Uterus (tissue), 2 donors: ENCODE measurements around the gene OSBPL7.

Experiments
- POLR2A ChIP-seq, 2 donors: fragments of 450-650 bp; IDR thresholded peaks; one replicate each; pipeline ENCODE4 v1.6.1; 2016; ENCODE audit warnings: antibody characterized with exemption in 2 of 2, mild to moderate bottlenecking in 1 of 2, moderate library complexity in 1 of 2
- TF ChIP-seq, protein P1 (sequence below), 4 experiments: fragments of 200-600 bp in 2 of 4; fragments of 450-650 bp in 2 of 4; sonication (generic) in 2 of 4; IDR thresholded peaks; one replicate each; pipeline ENCODE4 v1.5.1; 2016 to 2019; ENCODE audit warnings: antibody characterized with exemption in 4 of 4, mild to moderate bottlenecking in 2 of 4, moderate library complexity in 1 of 4

DNA sequence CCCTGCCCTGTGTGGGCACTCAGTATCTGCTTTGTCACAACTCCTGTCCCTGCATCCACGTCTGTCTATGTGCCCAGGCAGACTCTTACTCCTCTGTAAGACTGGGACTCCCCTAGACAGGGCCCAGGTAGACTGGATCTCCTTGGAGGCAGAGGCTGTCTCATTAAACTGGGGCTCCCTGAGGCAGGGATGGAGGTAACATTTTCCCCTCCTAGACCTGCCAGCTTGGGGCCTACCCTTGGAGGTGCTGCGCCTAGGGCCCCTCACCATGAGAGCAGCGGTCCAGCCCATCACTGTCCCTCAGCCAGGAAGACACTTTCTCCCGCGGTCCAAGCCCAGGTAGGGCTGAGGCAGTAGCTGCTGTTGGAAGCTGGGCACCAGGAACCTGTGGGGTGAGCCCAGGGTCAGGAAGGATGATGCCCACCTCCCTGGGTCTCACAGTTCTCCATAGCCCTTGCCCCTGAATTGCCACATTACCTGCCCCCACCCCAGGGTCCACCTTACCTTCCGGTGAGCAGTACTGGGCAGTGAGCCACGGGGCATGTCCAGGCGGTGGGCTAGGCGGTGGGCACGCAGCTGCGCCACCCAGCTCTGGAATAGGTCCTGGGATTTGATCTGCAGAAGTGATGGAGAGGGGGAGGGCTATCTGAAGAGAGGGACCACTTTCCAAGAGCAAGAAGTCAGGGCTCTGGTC is 3.4 kb downstream of the OSBPL7 start:
- TF ChIP-seq, protein P1, sequence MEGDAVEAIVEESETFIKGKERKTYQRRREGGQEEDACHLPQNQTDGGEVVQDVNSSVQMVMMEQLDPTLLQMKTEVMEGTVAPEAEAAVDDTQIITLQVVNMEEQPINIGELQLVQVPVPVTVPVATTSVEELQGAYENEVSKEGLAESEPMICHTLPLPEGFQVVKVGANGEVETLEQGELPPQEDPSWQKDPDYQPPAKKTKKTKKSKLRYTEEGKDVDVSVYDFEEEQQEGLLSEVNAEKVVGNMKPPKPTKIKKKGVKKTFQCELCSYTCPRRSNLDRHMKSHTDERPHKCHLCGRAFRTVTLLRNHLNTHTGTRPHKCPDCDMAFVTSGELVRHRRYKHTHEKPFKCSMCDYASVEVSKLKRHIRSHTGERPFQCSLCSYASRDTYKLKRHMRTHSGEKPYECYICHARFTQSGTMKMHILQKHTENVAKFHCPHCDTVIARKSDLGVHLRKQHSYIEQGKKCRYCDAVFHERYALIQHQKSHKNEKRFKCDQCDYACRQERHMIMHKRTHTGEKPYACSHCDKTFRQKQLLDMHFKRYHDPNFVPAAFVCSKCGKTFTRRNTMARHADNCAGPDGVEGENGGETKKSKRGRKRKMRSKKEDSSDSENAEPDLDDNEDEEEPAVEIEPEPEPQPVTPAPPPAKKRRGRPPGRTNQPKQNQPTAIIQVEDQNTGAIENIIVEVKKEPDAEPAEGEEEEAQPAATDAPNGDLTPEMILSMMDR (IDR thresholded peaks at IDR 0.05): no peak
- no peak for TF ChIP-seq POLR2A (IDR thresholded peaks at IDR 0.05)
